Measurements from ENCODE around the gene PTCRA. TPM values are rescaled to one million over a fixed set of nuclear protein-coding genes. Genes with fewer than 3 reads are reported as not detected.

The PTCRA gene
- total and polyA plus RNA-seq, 7 experiments from 2014 or later = 0.56 to 0.93 TPM; not detected in 5

DNA sequence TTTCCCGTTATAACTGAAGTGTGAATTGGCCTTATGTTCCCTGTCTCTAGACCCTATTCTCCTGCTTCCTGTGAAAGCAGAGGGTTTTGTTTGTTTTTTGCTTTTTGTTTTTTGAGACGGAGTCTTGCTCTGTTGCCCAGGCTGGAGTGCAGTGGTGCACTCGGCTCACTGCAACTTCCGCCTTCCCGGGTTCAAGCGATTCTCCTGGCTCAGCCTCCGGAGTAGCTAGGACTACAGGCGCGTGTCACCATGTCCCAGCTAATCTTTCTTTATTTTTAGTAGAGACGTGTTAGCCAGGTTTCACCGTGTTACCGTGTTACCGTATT lies 44.0 kb downstream of the PTCRA start:
- Mint-ChIP-seq H3K4me1 (peaks cover 0 to 24% (median 16%) of the 10 kb centered on the region in 7 donors), H3K9me3 (no peaks in the 10 kb centered on the region), H3K27ac (peak overlapping the region in 3 of 9 donors; percentile 32 to 75 (median 34)), H3K36me3 (peaks cover 0 to 12% (median 5%) of the 10 kb centered on the region in 5 donors), H3K4me3 (peak overlapping the region; percentile 62 to 86 (median 77)), H3K27me3 (peaks cover 0 to 19% (median 0%) of the 10 kb centered on the region in 5 donors)
- Histone ChIP-seq H3K4me1 (ENCODE audit: control insufficient read depth in 2 of 2, insufficient read depth in 2 of 2, low read length in 2 of 2) (peaks cover 0 to 5% of the 10 kb centered on the region in 2 donors), H3K27ac (ENCODE audit: low read depth, low read length) (no peak overlapping the region), H3K27me3 (ENCODE audit: control insufficient read depth in 2 of 2, insufficient read depth in 2 of 2, low read length in 2 of 2) (no peaks in the 10 kb centered on the region), H3K36me3 (ENCODE audit: control insufficient read depth in 2 of 3, insufficient read depth in 3 of 3, low read length in 3 of 3) (peaks cover 0 to 25% (median 0%) of the 10 kb centered on the region in 3 experiments), H3K9me3 (ENCODE audit: control insufficient read depth in 2 of 3, low read length in 3 of 3) (no peaks in the 10 kb centered on the region), H3K4me3 (ENCODE audit: low read length) (peak overlapping the region; percentile 57)
- DNase-seq = no peak
- ATAC-seq = no peak
- CTCF ChIA-PET = no interaction called here
- intact Hi-C loops (cut with micrococcal nuclease) = loop anchor here in 1 of 2 donors (1.0 to 5.0 kb wide), 3 partner anchors 25 to 58 kb away; partner anchors contain the start of genes CNPY3 and PPP2R5D
- POLR2A ChIA-PET = interaction anchor here (1.3 to 2.5 kb wide), 3 partner anchors 10 to 31 kb away, joined by 3 to 13 read pairs (median 4); partner anchors contain the start of gene PEX6

DNA sequence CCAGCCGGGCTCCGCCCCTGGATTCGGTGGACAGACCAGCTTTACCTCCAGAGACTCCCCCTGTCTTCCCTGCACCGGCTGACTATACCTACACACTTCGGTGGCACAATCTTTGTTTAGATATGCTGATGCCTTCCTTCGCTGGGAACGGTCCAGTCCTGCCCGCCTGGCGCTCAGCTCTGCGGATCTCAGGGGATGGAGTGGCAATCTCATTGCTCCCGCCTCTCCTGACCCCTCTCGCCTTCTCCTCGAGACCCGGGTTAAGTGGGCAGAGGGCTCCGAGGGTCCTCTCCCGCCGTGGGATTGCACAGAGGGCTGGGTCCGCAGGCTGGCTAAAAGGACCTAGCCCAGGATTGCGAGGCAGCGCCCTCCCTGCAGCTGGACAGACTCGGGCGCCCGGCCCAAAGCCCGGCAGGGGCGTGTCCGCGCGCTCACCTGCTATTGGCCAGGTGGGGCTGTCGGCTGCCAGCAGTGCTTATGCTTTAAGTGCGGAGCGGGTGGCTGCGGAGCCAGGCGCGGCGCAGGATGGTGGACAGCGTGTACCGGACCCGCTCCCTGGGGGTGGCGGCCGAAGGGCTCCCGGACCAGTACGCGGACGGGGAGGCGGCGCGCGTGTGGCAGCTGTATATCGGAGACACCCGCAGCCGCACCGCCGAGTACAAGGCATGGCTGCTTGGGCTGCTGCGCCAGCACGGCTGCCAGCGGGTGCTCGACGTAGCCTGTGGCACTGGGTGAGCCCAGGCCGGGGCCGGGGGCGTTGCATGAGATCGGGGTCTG lies 44.6 kb downstream of the PTCRA start, which contains the start of gene GNMT:
TSS of gene GNMT (plus strand) at position 512 of the 777 bp plus-strand sequence. CDS start at position 526, 14 bp downstream.
- Mint-ChIP-seq H3K4me3 (peak within 1 kb of the TSS; percentile 62 to 86 (median 77)), H3K36me3 (peaks cover 0 to 17% (median 5%) of the 10 kb centered on the region in 5 donors), H3K27ac (peak within 1 kb of the TSS in 4 of 9 donors; percentile 32 to 75 (median 35)), H3K4me1 (peaks cover 0 to 24% (median 16%) of the 10 kb centered on the region in 7 donors), H3K9me3 (no peaks in the 10 kb centered on the region), H3K27me3 (peaks cover 0 to 19% (median 0%) of the 10 kb centered on the region in 5 donors)
- CTCF ChIA-PET = interaction anchor here (0.6 kb wide), 1 partner anchor 13 kb away, joined by 4 read pairs; no protein-coding TSS in a partner anchor
- Histone ChIP-seq H3K9me3 (ENCODE audit: control insufficient read depth in 2 of 3, low read length in 3 of 3) (no peaks in the 10 kb centered on the region), H3K4me3 (ENCODE audit: low read length) (peak within 1 kb of the TSS; percentile 57), H3K4me1 (ENCODE audit: control insufficient read depth in 2 of 2, insufficient read depth in 2 of 2, low read length in 2 of 2) (peaks cover 0 to 5% of the 10 kb centered on the region in 2 donors), H3K36me3 (ENCODE audit: control insufficient read depth in 2 of 3, insufficient read depth in 3 of 3, low read length in 3 of 3) (peaks cover 0 to 31% (median 0%) of the 10 kb centered on the region in 3 experiments), H3K27me3 (ENCODE audit: control insufficient read depth in 2 of 2, insufficient read depth in 2 of 2, low read length in 2 of 2) (no peaks in the 10 kb centered on the region), H3K27ac (ENCODE audit: low read depth, low read length) (peak within 1 kb of the TSS; percentile 26)
- POLR2A ChIA-PET = interaction anchor here (1.0 to 2.5 kb wide), 5 partner anchors 9 to 99 kb away, joined by 3 to 13 read pairs (median 3); partner anchors contain the start of genes KLC4, MRPL2 and PEX6
- peak in 8 of 9 donors; percentile 25 to 42 (median 36) for DNase-seq
- peak; percentile 81 for ATAC-seq
- intact Hi-C loops (cut with micrococcal nuclease) = loop anchor here in 1 of 2 donors (1.0 to 5.0 kb wide), 3 partner anchors 24 to 58 kb away; partner anchors contain the start of genes CNPY3 and PPP2R5D

DNA sequence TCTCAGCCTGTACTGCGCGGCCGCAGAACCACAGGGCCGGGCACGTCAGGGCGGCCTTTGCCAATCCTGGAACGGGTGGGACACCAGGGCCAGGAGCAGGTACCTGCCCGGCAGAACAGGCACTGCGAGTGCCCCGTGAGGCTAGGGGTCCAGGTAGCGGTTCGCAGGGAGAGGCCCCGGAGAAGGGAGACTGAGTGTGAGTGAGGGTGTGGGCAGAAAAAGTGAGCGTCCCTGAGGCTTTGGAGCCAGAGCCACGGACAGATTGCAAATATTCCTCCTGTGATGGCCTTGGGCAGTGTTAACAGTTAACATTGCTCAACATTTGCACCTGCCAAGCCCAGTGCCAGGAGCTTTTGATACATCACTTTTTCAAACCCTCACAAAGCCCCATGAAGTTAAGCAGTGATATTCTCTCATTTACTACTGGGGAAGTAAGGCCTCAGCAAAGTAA lies 45.2 kb downstream of the PTCRA start:
- Mint-ChIP-seq H3K4me1 (peaks cover 0 to 24% (median 16%) of the 10 kb centered on the region in 7 donors), H3K9me3 (no peaks in the 10 kb centered on the region), H3K27me3 (peaks cover 0 to 19% (median 0%) of the 10 kb centered on the region in 5 donors), H3K4me3 (peak overlapping the region; percentile 62 to 86 (median 77)), H3K27ac (no peak overlapping the region), H3K36me3 (peaks cover 0 to 21% (median 5%) of the 10 kb centered on the region in 5 donors)
- CTCF ChIA-PET = interaction anchor here (0.6 kb wide), 1 partner anchor 14 kb away, joined by 4 read pairs; no protein-coding TSS in a partner anchor
- ATAC-seq (no peak), DNase-seq (no peak)
- intact Hi-C loops (cut with micrococcal nuclease) = loop anchor here in 1 of 2 donors (2.0 to 5.0 kb wide), 2 partner anchors 24 to 59 kb away; partner anchors contain the start of gene PPP2R5D
- POLR2A ChIA-PET = interaction anchor here (1.0 to 2.5 kb wide), 5 partner anchors 9 to 98 kb away, joined by 3 to 13 read pairs (median 3); partner anchors contain the start of genes KLC4, MRPL2 and PEX6
- no peaks in the 10 kb centered on the region for H3K9me3 ChIP-seq (ENCODE audit: control insufficient read depth in 2 of 3, low read length in 3 of 3)
- H3K27me3 ChIP-seq (ENCODE audit: control insufficient read depth in 2 of 2, insufficient read depth in 2 of 2, low read length in 2 of 2) = no peaks in the 10 kb centered on the region
- peaks cover 0 to 37% (median 0%) of the 10 kb centered on the region in 3 experiments for H3K36me3 ChIP-seq (ENCODE audit: control insufficient read depth in 2 of 3, insufficient read depth in 3 of 3, low read length in 3 of 3)
- H3K27ac ChIP-seq (ENCODE audit: low read depth, low read length) = no peak overlapping the region
- peaks cover 0 to 5% of the 10 kb centered on the region in 2 donors for H3K4me1 ChIP-seq (ENCODE audit: control insufficient read depth in 2 of 2, insufficient read depth in 2 of 2, low read length in 2 of 2)
- H3K4me3 ChIP-seq (ENCODE audit: low read length) = peak overlapping the region; percentile 57

DNA sequence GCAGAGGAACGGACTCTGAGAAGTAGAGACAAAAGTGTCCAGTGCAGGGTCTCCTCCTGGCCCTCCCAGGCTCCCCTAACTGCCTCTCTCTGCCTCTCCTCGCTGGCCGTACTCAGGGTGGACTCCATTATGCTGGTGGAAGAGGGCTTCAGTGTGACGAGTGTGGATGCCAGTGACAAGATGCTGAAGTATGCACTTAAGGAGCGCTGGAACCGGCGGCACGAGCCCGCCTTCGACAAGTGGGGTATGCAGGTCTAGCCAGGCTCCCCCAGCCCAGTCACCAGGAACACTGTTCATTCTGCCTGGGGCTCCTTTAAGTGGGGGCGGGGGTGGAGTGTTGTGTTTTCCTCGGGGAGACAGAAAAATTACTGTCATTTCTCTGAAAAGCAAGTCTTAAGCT lies 46.2 kb downstream of the PTCRA start:
- Histone ChIP-seq H3K9me3 (ENCODE audit: control insufficient read depth in 2 of 3, low read length in 3 of 3) (no peaks in the 10 kb centered on the region), H3K4me3 (ENCODE audit: low read length) (no peak overlapping the region), H3K36me3 (ENCODE audit: control insufficient read depth in 2 of 3, insufficient read depth in 3 of 3, low read length in 3 of 3) (peaks cover 0 to 43% (median 0%) of the 10 kb centered on the region in 3 experiments), H3K4me1 (ENCODE audit: control insufficient read depth in 2 of 2, insufficient read depth in 2 of 2, low read length in 2 of 2) (peaks cover 0 to 5% of the 10 kb centered on the region in 2 donors), H3K27me3 (ENCODE audit: control insufficient read depth in 2 of 2, insufficient read depth in 2 of 2, low read length in 2 of 2) (no peaks in the 10 kb centered on the region), H3K27ac (ENCODE audit: low read depth, low read length) (no peak overlapping the region)
- CTCF ChIA-PET = no interaction called here
- POLR2A ChIA-PET = interaction anchor here (0.6 to 2.5 kb wide), 3 partner anchors 17 to 598 kb away, joined by 3 to 13 read pairs (median 4); partner anchors contain the start of gene PEX6
- Mint-ChIP-seq H3K4me1 (peaks cover 0 to 24% (median 16%) of the 10 kb centered on the region in 7 donors), H3K4me3 (peak overlapping the region in 4 of 10 donors; percentile 11 to 70 (median 38)), H3K27me3 (peaks cover 0 to 19% (median 0%) of the 10 kb centered on the region in 5 donors), H3K9me3 (no peaks in the 10 kb centered on the region), H3K27ac (no peak overlapping the region), H3K36me3 (peaks cover 0 to 21% (median 5%) of the 10 kb centered on the region in 5 donors)
- ATAC-seq (no peak), DNase-seq (no peak)
- intact Hi-C loops (cut with micrococcal nuclease) = loop anchor here in 1 of 2 donors (5.0 kb wide), 1 partner anchor 60 kb away; no protein-coding TSS in a partner anchor

DNA sequence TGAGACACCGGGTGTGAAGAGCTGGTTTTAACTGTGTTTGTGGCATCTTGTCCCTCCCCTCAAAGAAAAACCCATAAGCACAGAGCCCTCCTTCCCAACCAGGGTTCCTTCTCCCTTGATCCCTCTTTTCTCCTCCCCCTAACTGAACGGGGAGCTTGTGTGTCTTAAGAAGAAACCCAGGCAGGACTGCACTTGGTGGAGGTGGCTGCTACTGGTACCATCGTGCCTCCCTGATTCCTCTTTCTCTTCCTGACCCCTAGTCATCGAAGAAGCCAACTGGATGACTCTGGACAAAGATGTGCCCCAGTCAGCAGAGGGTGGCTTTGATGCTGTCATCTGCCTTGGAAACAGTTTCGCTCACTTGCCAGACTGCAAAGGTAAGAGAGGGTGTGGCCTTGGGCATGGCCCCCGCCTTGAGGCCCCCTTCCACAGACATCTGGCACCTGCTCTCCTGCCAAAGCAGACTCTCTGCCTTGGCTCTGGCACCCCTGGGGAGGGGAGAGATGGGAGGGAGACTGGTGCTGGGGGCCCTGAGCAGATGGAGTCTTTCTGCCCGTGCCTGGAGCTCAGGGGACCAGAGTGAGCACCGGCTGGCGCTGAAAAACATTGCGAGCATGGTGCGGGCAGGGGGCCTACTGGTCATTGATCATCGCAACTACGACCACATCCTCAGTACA lies 46.8 kb downstream of the PTCRA start:
- Histone ChIP-seq H3K4me3 (ENCODE audit: low read length) (no peak overlapping the region), H3K36me3 (ENCODE audit: control insufficient read depth in 2 of 3, insufficient read depth in 3 of 3, low read length in 3 of 3) (peaks cover 0 to 49% (median 0%) of the 10 kb centered on the region in 3 experiments), H3K27ac (ENCODE audit: low read depth, low read length) (no peak overlapping the region), H3K27me3 (ENCODE audit: control insufficient read depth in 2 of 2, insufficient read depth in 2 of 2, low read length in 2 of 2) (no peaks in the 10 kb centered on the region), H3K9me3 (ENCODE audit: control insufficient read depth in 2 of 3, low read length in 3 of 3) (no peaks in the 10 kb centered on the region), H3K4me1 (ENCODE audit: control insufficient read depth in 2 of 2, insufficient read depth in 2 of 2, low read length in 2 of 2) (peaks cover 0 to 5% of the 10 kb centered on the region in 2 donors)
- peak overlapping the region in 3 of 10 donors; percentile 11 to 48 (median 27) for H3K4me3 Mint-ChIP-seq
- peak overlapping the region in 1 of 9 donors; percentile 65 for H3K27ac Mint-ChIP-seq
- H3K4me1 Mint-ChIP-seq = peaks cover 0 to 24% (median 16%) of the 10 kb centered on the region in 7 donors
- peaks cover 3 to 21% (median 5%) of the 10 kb centered on the region in 5 donors for H3K36me3 Mint-ChIP-seq
- intact Hi-C loops (cut with micrococcal nuclease) = loop anchor here in 1 of 2 donors (5.0 kb wide), 1 partner anchor 60 kb away; no protein-coding TSS in a partner anchor
- no peaks in the 10 kb centered on the region for H3K9me3 Mint-ChIP-seq
- ATAC-seq (no peak), DNase-seq (no peak)
- CTCF ChIA-PET = no interaction called here
- H3K27me3 Mint-ChIP-seq = peaks cover 0 to 19% (median 0%) of the 10 kb centered on the region in 5 donors
- POLR2A ChIA-PET = interaction anchor here (1.0 kb wide), 1 partner anchor 18 kb away, joined by 3 read pairs; no protein-coding TSS in a partner anchor
